Measurements from ENCODE around the gene GATM.
"Not testable (repeated sequence)": the region's sequence is repeated elsewhere in the genome, so short reads cannot be mapped to it uniquely, and the experiment has no call there.

The GATM gene

DNA sequence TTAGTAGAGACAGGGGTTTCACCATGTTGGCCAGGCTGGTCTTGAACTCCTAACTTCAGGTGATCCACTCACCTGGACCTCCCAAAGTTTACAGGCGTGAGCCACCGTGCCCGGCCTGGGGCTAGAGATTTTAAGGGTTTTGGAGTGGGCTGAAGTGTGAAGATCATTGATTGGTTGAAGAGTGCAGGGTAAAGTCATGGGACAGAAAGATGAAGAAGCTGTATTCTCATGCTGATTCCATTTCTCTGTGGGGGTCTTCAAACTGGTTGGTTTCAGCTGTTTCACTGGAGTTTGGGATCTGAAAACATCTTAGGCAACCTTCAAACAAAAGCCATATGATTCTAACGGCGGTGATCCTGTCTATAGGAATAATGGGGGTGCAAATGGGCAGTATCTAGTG is 52.1 kb downstream of the GATM start:
- Histone ChIP-seq H3K27ac (no peak overlapping the region), H3K36me3 (no peaks in the 10 kb centered on the region), H3K9me3 (no peaks in the 10 kb centered on the region), H3K27me3 (peaks cover 8% of the 10 kb centered on the region), H3K4me1 (ENCODE audit: control insufficient read depth in 1 of 2, insufficient read depth in 1 of 2, low read depth in 1 of 2, low read length in 1 of 2) (no peaks in the 10 kb centered on the region), H3K4me3 (ENCODE audit: low read depth in 1 of 2, low read length in 1 of 2) (no peak overlapping the region)
- TF ChIP-seq, protein P1, sequence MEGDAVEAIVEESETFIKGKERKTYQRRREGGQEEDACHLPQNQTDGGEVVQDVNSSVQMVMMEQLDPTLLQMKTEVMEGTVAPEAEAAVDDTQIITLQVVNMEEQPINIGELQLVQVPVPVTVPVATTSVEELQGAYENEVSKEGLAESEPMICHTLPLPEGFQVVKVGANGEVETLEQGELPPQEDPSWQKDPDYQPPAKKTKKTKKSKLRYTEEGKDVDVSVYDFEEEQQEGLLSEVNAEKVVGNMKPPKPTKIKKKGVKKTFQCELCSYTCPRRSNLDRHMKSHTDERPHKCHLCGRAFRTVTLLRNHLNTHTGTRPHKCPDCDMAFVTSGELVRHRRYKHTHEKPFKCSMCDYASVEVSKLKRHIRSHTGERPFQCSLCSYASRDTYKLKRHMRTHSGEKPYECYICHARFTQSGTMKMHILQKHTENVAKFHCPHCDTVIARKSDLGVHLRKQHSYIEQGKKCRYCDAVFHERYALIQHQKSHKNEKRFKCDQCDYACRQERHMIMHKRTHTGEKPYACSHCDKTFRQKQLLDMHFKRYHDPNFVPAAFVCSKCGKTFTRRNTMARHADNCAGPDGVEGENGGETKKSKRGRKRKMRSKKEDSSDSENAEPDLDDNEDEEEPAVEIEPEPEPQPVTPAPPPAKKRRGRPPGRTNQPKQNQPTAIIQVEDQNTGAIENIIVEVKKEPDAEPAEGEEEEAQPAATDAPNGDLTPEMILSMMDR (IDR thresholded peaks at IDR 0.05), result no peak

DNA sequence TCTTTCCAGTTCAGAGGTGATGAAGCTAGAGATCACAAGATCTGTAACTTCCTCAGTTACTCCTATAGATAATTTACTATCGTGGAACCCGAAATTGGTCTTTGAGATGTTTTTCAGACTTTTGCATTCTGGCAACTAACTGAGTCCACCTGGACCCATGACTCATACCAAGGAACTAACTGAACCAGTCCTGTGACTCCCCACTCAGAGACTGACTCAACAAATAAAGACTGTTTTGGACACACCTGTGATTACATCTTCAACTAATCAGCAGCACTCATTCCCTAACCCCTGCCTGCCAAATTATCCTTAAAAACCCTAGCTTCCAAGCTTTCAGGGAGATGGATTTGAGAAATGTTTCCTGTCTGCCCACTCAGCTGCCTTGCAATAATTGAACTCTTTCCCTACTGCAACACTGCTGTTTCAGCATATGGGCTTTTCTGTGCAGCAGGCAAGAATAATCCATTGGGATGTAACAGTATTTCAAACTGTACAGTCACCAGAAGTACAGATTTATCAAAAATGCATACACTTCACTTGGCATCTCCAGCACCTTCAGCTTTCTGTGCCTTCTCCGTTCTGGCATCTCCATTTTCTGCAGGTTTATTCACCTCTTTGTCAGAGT is 57.7 kb downstream of the GATM start:
- no peaks in the 10 kb centered on the region for H3K4me1 ChIP-seq (ENCODE audit: control insufficient read depth in 1 of 2, insufficient read depth in 1 of 2, low read depth in 1 of 2, low read length in 1 of 2)
- TF ChIP-seq, protein P1 (IDR thresholded peaks at IDR 0.05), result no peak
- H3K9me3 ChIP-seq, result no peaks in the 10 kb centered on the region
- no peak overlapping the region for H3K27ac ChIP-seq
- H3K36me3 ChIP-seq, result no peaks in the 10 kb centered on the region
- H3K4me3 ChIP-seq (ENCODE audit: low read depth in 1 of 2, low read length in 1 of 2), result no peak overlapping the region
- peaks cover 3% of the 10 kb centered on the region for H3K27me3 ChIP-seq

DNA sequence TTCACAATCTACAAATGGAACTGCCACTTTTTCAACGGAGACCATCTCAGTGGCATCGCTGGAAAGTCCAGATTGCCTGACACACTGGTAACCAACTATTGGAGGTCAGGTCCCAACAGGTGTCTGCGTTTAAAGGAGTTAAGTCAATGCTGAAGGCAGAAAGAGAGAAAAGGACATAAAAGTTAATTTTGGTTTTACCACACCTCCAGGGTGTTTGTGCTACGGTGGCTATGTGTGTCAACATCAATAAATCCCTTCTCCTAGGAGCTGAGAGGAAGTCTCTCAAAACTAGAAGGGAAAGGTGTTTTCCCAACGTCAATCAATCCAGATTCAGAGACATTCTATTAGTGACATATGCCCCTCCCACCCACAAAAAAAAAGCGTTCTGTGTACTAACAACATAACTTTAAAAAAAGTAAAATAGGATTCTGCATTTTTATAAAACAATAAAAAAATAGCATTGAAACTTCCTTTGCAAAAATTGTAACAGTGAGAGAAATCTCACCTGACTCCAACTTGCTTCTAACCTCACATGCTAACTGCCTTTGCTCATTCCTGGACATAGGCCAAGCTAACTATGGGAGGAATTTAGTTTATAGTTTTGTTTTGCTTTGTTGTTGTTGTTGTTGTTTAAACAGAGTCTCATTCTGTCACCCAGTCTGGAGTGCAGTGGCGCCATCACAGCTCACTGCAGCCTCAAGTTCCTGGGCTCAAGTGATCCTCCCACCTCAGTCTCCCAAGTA is 58.7 kb downstream of the GATM start:
- H3K4me1 ChIP-seq (ENCODE audit: control insufficient read depth in 1 of 2, insufficient read depth in 1 of 2, low read depth in 1 of 2, low read length in 1 of 2), result no peaks in the 10 kb centered on the region
- H3K36me3 ChIP-seq, result no peaks in the 10 kb centered on the region
- TF ChIP-seq, protein P1 (IDR thresholded peaks at IDR 0.05), result no peak
- no peak overlapping the region for H3K4me3 ChIP-seq (ENCODE audit: low read depth in 1 of 2, low read length in 1 of 2)
- H3K27ac ChIP-seq, result no peak overlapping the region
- peaks cover 3% of the 10 kb centered on the region for H3K27me3 ChIP-seq
- H3K9me3 ChIP-seq, result no peaks in the 10 kb centered on the region

DNA sequence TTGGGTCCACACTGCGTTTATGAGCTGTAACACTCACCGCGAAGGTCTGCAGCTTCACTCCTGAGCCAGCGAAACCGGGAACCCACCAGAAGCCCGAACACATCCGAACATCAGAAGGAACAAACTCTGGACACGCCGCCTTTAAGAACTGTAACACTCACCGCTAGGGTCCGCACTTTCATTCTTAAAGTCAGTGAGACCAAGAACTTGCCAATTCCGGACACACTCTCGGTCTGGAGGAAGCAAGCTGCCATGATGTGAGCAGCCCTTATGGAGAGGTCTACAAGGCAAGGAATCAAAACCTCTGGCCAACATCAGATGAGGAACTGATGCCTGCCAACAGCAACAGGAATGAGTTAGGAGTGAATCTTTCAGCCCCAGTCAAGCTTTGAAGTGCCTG is 63.4 kb downstream of the GATM start:
- H3K36me3 ChIP-seq, result no peaks in the 10 kb centered on the region
- TF ChIP-seq, protein P1 (IDR thresholded peaks at IDR 0.05), result no peak
- H3K27me3 ChIP-seq, result no peaks in the 10 kb centered on the region
- no peak overlapping the region for H3K27ac ChIP-seq
- no peaks in the 10 kb centered on the region for H3K4me1 ChIP-seq (ENCODE audit: control insufficient read depth in 1 of 2, insufficient read depth in 1 of 2, low read depth in 1 of 2, low read length in 1 of 2)
- H3K4me3 ChIP-seq (ENCODE audit: low read depth in 1 of 2, low read length in 1 of 2), result no peak overlapping the region
- no peaks in the 10 kb centered on the region for H3K9me3 ChIP-seq

DNA sequence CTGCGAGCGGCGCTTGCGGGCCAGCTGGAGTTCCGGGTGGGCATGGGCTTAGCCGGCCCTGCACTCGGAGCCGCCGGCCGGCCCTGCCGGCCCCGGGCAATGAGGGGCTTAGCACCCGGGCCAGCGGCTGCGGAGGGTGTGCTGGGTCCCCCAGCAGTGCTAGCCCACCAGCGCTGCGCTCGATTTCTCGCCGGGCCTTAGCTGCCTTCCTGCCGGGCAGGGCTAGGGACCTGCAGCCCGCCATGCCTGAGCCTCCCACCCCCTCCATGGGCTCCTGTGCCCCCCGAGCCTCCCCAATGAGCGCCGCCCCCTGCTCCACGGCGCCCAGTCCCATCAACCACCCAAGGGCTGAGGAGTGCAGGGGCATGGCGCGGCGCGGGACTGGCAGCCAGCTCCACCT is 64.2 kb downstream of the GATM start:
- H3K4me3 ChIP-seq (ENCODE audit: low read depth in 1 of 2, low read length in 1 of 2); H3K27ac ChIP-seq; H3K4me1 ChIP-seq (ENCODE audit: control insufficient read depth in 1 of 2, insufficient read depth in 1 of 2, low read depth in 1 of 2, low read length in 1 of 2); H3K27me3 ChIP-seq; H3K36me3 ChIP-seq; H3K9me3 ChIP-seq: not testable (repeated sequence)

Data from neutrophil (primary cell).